Measurements from ENCODE around the gene THEM5. TPM values are rescaled to one million over a fixed set of nuclear protein-coding genes. Genes with fewer than 3 reads are reported as not detected.
"Not testable (repeated sequence)": the region's sequence is repeated elsewhere in the genome, so short reads cannot be mapped to it uniquely, and the experiment has no call there.

The THEM5 gene
- total RNA-seq, 2 experiments from 2014 or later, result not detected

GRCh38 chr1:151884445-151884844 lies 30.9 kb upstream of the THEM5 start:
- CTCF ChIA-PET, result interaction anchor here (0.9 to 1.6 kb wide), 3 partner anchors 14 to 114 kb away, joined by 3 to 5 read pairs (median 3); no protein-coding TSS in a partner anchor

GRCh38 chr1:151883898-151884297 lies 30.4 kb upstream of the THEM5 start:
- not testable (repeated sequence) for H3K9me3 Mint-ChIP-seq, H3K27me3 Mint-ChIP-seq, H3K4me1 Mint-ChIP-seq, H3K4me3 Mint-ChIP-seq, H3K27ac Mint-ChIP-seq, DNase-seq
- ChIA-PET CTCF (interaction anchor here (0.8 to 1.6 kb wide), 4 partner anchors 15 to 115 kb away, joined by 3 to 5 read pairs (median 3); no protein-coding TSS in a partner anchor), POLR2A (interaction anchor here (0.5 kb wide), 1 partner anchor 44 kb away, joined by 3 read pairs; no protein-coding TSS in a partner anchor)
- peaks cover 28% of the 10 kb centered on the region for H3K36me3 Mint-ChIP-seq (ENCODE audit: low read depth)

More at GRCh38 chr1:151884445-151884844, 30.9 kb upstream of the THEM5 start:
- H3K4me3 Mint-ChIP-seq, DNase-seq, H3K27ac Mint-ChIP-seq, H3K4me1 Mint-ChIP-seq, H3K27me3 Mint-ChIP-seq, H3K9me3 Mint-ChIP-seq: not testable (repeated sequence)
- H3K36me3 Mint-ChIP-seq (ENCODE audit: low read depth), result peaks cover 33% of the 10 kb centered on the region
- POLR2A ChIA-PET, result interaction anchor here (0.5 kb wide), 1 partner anchor 43 kb away, joined by 3 read pairs; no protein-coding TSS in a partner anchor

- H3K27ac Mint-ChIP-seq, H3K27me3 Mint-ChIP-seq, H3K4me1 Mint-ChIP-seq, H3K4me3 Mint-ChIP-seq, DNase-seq, H3K9me3 Mint-ChIP-seq: not testable (repeated sequence)
- ChIA-PET CTCF (interaction anchor here (0.8 to 1.6 kb wide), 3 partner anchors 43 to 131 kb away, joined by 3 to 5 read pairs (median 4); partner anchors contain the start of gene C2CD4D), POLR2A (interaction anchor here (2.6 kb wide), 1 partner anchor 11 kb away, joined by 7 read pairs; no protein-coding TSS in a partner anchor)
- peaks cover 26% of the 10 kb centered on the region for H3K36me3 Mint-ChIP-seq (ENCODE audit: low read depth)
Observed at GRCh38 chr1:151882918-151883317, 29.4 kb upstream of the THEM5 start.

- DNase-seq, result no peak
- H3K4me3 Mint-ChIP-seq, result no peak overlapping the region
- H3K4me1 Mint-ChIP-seq, result no peaks in the 10 kb centered on the region
- POLR2A ChIA-PET, result interaction anchor here (1.2 to 2.6 kb wide), 2 partner anchors 11 to 85 kb away, joined by 3 to 7 read pairs; no protein-coding TSS in a partner anchor
- no peaks in the 10 kb centered on the region for H3K27me3 Mint-ChIP-seq
- H3K36me3 Mint-ChIP-seq (ENCODE audit: low read depth), result peaks cover 23% of the 10 kb centered on the region
- CTCF ChIA-PET, result interaction anchor here (0.8 to 1.7 kb wide), 8 partner anchors 8 to 131 kb away, joined by 3 to 8 read pairs (median 5); partner anchors contain the start of genes C2CD4D and THEM4
- peak overlapping the region; percentile 21 for H3K27ac Mint-ChIP-seq
- H3K9me3 Mint-ChIP-seq, result no peaks in the 10 kb centered on the region
Observed at GRCh38 chr1:151882466-151882865, 29.0 kb upstream of the THEM5 start.

- Mint-ChIP-seq H3K27ac (no peak overlapping the region), H3K4me3 (no peak overlapping the region), H3K27me3 (no peaks in the 10 kb centered on the region), H3K9me3 (no peaks in the 10 kb centered on the region), H3K4me1 (no peaks in the 10 kb centered on the region), H3K36me3 (ENCODE audit: low read depth) (peaks cover 16% of the 10 kb centered on the region)
- DNase-seq, result no peak
- POLR2A ChIA-PET, result interaction anchor here (0.6 to 2.6 kb wide), 6 partner anchors 10 to 379 kb away, joined by 3 to 7 read pairs (median 3); no protein-coding TSS in a partner anchor
- CTCF ChIA-PET, result interaction anchor here (1.1 to 1.7 kb wide), 12 partner anchors 9 to 288 kb away, joined by 3 to 8 read pairs (median 5); partner anchors contain the start of genes C2CD4D and THEM4
Observed at GRCh38 chr1:151881479-151881878, 28.0 kb upstream of the THEM5 start.

- POLR2A ChIA-PET, result no interaction called here
- no peak overlapping the region for H3K27ac Mint-ChIP-seq
Observed at GRCh38 chr1:151875419-151876097, 22.0 kb upstream of the THEM5 start.

GRCh38 chr1:151872776-151873175 lies 19.3 kb upstream of the THEM5 start:
- H3K27ac Mint-ChIP-seq, H3K9me3 Mint-ChIP-seq, DNase-seq, POLR2A ChIA-PET, CTCF ChIA-PET, H3K27me3 Mint-ChIP-seq, H3K4me3 Mint-ChIP-seq: not testable (repeated sequence)
- peaks cover 16% of the 10 kb centered on the region for H3K4me1 Mint-ChIP-seq
- peaks cover 27% of the 10 kb centered on the region for H3K36me3 Mint-ChIP-seq (ENCODE audit: low read depth)

More at GRCh38 chr1:151875419-151876097, 22.0 kb upstream of the THEM5 start:
- peaks cover 31% of the 10 kb centered on the region for H3K36me3 Mint-ChIP-seq (ENCODE audit: low read depth)
- CTCF ChIA-PET, result interaction anchor here (0.7 to 2.6 kb wide), 3 partner anchors 12 to 126 kb away, joined by 4 to 7 read pairs (median 6); no protein-coding TSS in a partner anchor
- H3K4me1 Mint-ChIP-seq, result peaks cover 10% of the 10 kb centered on the region
- H3K27me3 Mint-ChIP-seq, result no peaks in the 10 kb centered on the region
- no peak overlapping the region for H3K4me3 Mint-ChIP-seq
- no peaks in the 10 kb centered on the region for H3K9me3 Mint-ChIP-seq
- DNase-seq, result no peak

- no peak for DNase-seq
- Mint-ChIP-seq H3K36me3 (ENCODE audit: low read depth) (peaks cover 27% of the 10 kb centered on the region), H3K4me1 (peaks cover 16% of the 10 kb centered on the region), H3K27me3 (no peaks in the 10 kb centered on the region), H3K27ac (no peak overlapping the region), H3K9me3 (no peaks in the 10 kb centered on the region), H3K4me3 (no peak overlapping the region)
- POLR2A ChIA-PET, result interaction anchor here (0.8 to 1.4 kb wide), 3 partner anchors 10 to 108 kb away, joined by 3 to 7 read pairs (median 3); partner anchors contain the start of gene MRPL9
- CTCF ChIA-PET, result interaction anchor here (1.2 kb wide), 1 partner anchor 130 kb away, joined by 3 read pairs; no protein-coding TSS in a partner anchor
Observed at GRCh38 chr1:151871284-151872030, 17.9 kb upstream of the THEM5 start.

GRCh38 chr1:151868486-151868885 lies 15.0 kb upstream of the THEM5 start:
- no peak for DNase-seq
- Mint-ChIP-seq H3K4me3 (no peak overlapping the region), H3K27me3 (no peaks in the 10 kb centered on the region), H3K4me1 (peaks cover 6% of the 10 kb centered on the region), H3K9me3 (no peaks in the 10 kb centered on the region), H3K36me3 (ENCODE audit: low read depth) (peaks cover 7% of the 10 kb centered on the region), H3K27ac (no peak overlapping the region)
- ChIA-PET CTCF (interaction anchor here (1.2 kb wide), 1 partner anchor 133 kb away, joined by 3 read pairs; no protein-coding TSS in a partner anchor), POLR2A (no interaction called here)

- H3K27me3 Mint-ChIP-seq, result no peaks in the 10 kb centered on the region
- no peak overlapping the region for H3K27ac Mint-ChIP-seq
- no peak for DNase-seq
- ChIA-PET CTCF (interaction anchor here (1.2 kb wide), 1 partner anchor 133 kb away, joined by 3 read pairs; no protein-coding TSS in a partner anchor), POLR2A (no interaction called here)
- H3K9me3 Mint-ChIP-seq, result no peaks in the 10 kb centered on the region
- H3K4me3 Mint-ChIP-seq, result no peak overlapping the region
- peaks cover 1% of the 10 kb centered on the region for H3K36me3 Mint-ChIP-seq (ENCODE audit: low read depth)
- H3K4me1 Mint-ChIP-seq, result peaks cover 6% of the 10 kb centered on the region
Observed at GRCh38 chr1:151867765-151868411, 14.4 kb upstream of the THEM5 start.

GRCh38 chr1:151867321-151867720 lies 13.8 kb upstream of the THEM5 start:
- Mint-ChIP-seq H3K27me3 (no peaks in the 10 kb centered on the region), H3K36me3 (ENCODE audit: low read depth) (no peaks in the 10 kb centered on the region), H3K9me3 (no peaks in the 10 kb centered on the region), H3K27ac (no peak overlapping the region), H3K4me1 (peaks cover 6% of the 10 kb centered on the region), H3K4me3 (no peak overlapping the region)
- POLR2A ChIA-PET, result no interaction called here
- CTCF ChIA-PET, result no interaction called here
- DNase-seq, result no peak

GRCh38 chr1:151864411-151864810 lies 10.9 kb upstream of the THEM5 start:
- Mint-ChIP-seq H3K9me3 (no peaks in the 10 kb centered on the region), H3K36me3 (ENCODE audit: low read depth) (no peaks in the 10 kb centered on the region), H3K27ac (no peak overlapping the region), H3K27me3 (no peaks in the 10 kb centered on the region), H3K4me1 (peaks cover 6% of the 10 kb centered on the region), H3K4me3 (no peak overlapping the region)
- ChIA-PET POLR2A (no interaction called here), CTCF (interaction anchor here (1.2 kb wide), 1 partner anchor 27 kb away, joined by 3 read pairs; no protein-coding TSS in a partner anchor)
- no peak for DNase-seq
